DMS53 treated with DMSO at 0.1 percent for 48 hours (cell line): ENCODE measurements around the gene IKZF1.

Experiments
- DNase-seq: peaks from one replicate; lab custom pipeline; 2025; ENCODE audit not compliant: unreplicated experiment; lab: John Stamatoyannopoulos, UW

Gene IKZF1

DNA sequence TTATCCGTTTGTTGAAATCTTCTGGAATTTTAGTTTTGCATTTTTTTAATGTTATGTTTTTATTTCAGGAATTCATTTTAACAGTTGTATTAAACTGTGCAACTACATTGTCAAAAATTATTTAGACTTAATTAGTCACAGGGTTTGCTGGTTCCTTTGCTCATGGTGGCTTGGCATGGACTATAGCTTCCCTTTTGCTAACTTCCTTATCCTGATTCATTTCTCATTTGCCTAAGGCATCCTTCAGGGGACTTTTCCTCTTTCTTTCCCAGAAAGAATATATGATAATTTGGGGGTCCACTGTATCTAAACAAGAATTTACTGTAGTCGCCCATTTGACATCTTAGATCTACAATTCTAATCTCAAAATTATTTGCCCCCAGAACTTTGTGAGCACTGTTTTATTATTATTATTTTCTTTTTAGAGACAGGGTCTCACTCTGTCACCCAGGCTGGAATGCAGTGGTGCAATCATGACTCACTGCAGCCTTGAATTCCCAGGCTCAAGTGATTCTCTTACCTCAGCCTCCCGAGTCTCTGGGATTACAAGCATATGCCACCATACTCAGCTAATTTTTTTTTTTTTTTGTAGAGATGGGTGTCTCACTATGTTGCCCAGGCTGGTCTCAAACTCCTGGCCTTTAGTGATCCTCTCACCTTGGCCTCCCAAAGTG lies 131.8 kb downstream of the IKZF1 start:
- DNase-seq = no peak

DNA sequence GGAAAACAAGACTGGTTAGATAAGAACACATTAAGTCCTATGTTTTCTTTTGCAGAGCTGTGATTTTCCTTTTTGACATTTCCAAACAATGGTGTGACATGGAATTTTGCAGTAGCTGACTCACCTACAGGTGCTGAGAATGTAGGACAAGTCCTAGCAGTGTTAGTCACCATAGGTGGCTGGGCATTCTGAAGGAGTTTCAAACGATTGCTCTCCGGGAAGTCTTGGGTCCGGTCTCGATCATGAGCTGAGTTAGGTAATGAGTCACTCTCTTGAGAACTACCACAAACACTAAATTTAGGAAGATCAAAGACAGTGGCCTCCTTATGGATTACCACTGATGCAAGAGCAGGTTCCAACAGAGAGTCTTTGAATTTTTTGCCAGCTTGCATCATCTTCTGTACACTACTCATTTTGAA lies 142.0 kb downstream of the IKZF1 start:
- DNase-seq = no peak

DNA sequence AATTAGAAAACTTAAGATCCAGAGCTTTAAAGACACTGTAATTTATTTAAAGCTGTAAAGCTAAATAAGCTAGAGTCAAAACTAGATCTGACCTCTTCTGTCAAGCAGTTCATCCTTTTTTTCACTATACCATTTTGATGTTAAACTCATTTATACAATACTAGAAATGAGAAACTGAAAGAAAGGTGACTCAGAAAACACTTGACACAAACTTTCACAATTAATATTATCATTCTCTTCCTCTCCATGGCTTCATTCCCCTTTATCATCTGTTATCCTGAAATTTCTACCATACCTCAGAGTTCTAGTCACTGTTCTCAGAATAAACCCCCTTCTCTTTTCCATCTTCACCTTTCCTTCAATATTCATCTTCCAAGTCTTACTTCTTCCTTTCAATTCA lies 144.3 kb downstream of the IKZF1 start:
- no peak for DNase-seq

DNA sequence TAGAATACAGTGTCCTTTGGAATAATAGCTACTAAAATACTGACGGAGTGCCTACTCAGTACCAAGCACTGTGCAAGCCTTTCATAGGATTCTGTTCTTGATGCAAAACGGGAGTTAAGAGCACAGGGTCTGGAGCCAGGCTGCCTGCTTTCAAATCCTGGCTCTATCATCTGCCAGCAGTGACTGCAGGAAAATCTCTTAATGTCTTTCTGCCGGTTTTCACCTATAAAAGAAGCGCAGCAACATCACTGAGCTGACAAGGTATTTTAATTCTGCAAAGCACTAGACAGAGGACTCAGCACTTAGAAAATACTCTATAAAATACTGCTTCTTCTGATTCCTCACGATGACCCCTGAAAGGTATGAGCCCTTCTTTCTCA lies 145.0 kb downstream of the IKZF1 start:
- no peak for DNase-seq

DNA sequence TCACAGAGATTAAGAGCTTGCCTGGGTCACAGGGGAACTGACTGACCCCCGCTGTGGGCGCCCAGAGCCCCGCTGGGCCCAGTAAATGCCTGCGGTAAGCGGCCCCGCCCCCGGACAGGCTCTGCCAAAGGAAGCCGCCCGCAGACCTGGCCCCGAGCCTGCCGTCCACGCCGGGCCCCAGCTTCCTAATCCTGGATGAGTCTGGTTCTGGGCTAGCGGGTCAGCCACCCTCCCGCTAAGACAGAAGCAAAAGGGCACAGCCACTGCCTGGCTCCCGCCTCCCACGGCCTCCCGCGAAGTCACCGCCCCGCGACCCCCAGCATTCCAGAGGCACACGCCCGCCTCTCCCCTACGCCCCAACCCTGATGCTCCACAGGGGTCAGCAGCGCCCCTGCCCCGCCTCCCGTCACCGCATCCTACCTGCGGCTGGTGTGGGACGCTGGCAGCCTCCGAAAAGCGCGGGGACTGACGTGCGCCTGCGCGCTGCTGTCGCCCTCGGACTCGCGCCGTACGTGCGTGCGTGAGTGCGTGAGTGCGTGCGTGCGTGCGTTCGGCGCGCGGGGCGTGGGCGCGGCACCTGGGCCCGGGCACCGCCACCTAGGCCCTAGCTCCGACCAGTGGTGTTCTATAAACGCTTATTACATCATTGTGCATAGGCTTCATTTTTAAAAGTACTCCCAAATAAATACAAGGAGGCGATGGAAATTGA lies 145.5 kb downstream of the IKZF1 start, which contains the start of gene FIGNL1:
TSS of gene FIGNL1 (minus strand) at position 470 of the 709 bp plus-strand sequence. CDS start 3,063 bp downstream, outside the sequence.
- peak; percentile 66 for DNase-seq

DNA sequence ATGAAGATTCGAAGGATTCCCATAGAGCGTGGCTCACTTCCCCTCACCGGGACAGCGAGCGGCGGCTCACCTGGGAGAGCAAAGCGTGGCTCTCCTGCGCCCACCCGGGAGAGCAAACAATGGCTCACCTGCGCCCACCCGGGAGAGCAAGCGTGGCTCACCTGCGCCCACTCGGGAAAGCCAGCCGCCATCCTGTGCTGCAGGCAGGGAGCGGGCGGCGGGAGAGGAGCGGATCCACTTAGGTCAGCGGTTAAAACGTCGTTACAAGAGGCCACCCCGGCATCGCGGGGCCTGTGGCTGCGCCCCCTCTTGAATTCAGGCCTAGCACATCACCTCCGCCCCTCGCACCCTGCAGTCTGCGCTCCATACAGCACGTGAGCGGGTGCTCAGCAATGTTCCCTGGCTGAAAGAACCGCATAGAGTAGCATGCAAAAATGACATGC lies 146.1 kb downstream of the IKZF1 start:
- no peak for DNase-seq
